ENCODE results near the gene CDK18.

Gene CDK18

GRCh38 chr1:205581321-205581980 lies 77.0 kb downstream of the CDK18 start:
- TF ChIP-seq CTCF (IDR thresholded peaks at IDR 0.05; ENCODE audit: low read depth, low read length), result no peak
- H3K4me3 ChIP-seq (ENCODE audit: low read depth, low read length), result no peak overlapping the region

DNA sequence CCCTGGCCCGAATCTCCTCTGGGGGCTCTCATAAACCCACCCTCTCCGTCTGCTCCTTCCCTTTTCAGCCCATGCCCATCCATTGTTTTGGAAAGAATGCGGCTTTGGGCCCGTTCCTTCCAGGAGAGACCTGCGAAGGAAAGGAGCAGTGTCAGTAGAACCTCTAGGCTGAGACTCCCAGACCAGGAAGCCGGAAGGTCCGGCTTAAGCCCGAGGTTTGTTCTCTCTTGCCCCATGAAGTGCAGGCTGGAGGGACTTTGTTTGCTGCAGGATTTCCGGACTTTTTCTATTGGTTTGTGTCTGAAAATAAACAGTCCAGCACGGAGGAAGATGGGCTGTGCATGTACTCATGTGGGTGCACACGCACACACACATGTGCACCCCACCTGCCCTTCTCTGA lies 77.6 kb downstream of the CDK18 start:
- no peak overlapping the region for H3K4me3 ChIP-seq (ENCODE audit: low read depth, low read length)
- no peak for TF ChIP-seq CTCF (IDR thresholded peaks at IDR 0.05; ENCODE audit: low read depth, low read length)
